ENCODE results near the gene CDX2.

DNA sequence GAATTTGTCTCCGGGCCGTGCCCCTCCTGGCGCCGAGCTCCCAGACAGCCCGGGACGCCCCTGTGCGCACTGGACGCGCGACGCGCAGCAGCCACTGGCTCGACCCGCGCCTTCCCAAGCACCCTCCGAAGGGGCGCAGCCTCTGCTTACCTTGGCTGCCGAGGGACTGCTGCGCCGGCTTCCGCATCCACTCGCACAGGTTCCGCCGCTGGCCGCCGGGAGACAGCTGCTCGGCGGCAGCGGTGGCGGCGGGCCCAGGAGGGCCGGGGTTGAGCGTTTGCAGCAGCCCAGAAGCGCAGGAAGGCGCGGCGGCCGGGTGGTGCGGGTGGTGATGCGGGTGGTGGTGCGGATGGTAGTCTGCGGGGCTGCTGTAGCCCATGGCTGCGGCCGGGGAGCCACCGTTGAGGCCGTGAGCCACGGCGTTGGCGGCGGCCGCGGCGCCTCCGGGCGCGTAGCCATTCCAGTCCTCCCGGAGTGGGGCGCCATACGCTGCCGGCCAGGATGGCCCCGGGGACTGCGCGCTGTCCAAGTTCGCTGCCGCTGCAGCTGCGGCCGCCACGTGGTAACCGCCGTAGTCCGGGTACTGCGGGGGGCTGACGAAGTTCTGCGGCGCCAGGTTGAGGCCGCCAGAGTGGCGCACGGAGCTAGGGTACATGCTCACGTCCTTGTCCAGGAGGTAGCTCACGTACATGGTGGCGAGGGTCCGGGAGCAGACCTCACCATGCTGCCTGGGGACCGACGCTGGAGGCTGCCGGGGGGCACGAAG, 616 bp downstream of the CDX2 start:
- TF ChIP-seq ZNF274 (IDR thresholded peaks at IDR 0.05; ENCODE audit: low read depth, low read length), result no peak
- TF ChIP-seq YY1 (IDR thresholded peaks at IDR 0.05; ENCODE audit: insufficient read depth, insufficient read length), result no peak

Measured in NT2/D1 (cell line).